GM12874 (cell line): ENCODE results near the gene KCNJ11.

ENCODE experiments used
- TF ChIP-seq, protein P1 (sequence below): IDR thresholded peaks from 2 replicates; pipeline ENCODE4 v1.5.1; 2011; ENCODE audit warnings: low read depth, mild to moderate bottlenecking, control low read depth, low read length, moderate library complexity; ENCODE audit not compliant: insufficient read depth

KCNJ11 gene

DNA sequence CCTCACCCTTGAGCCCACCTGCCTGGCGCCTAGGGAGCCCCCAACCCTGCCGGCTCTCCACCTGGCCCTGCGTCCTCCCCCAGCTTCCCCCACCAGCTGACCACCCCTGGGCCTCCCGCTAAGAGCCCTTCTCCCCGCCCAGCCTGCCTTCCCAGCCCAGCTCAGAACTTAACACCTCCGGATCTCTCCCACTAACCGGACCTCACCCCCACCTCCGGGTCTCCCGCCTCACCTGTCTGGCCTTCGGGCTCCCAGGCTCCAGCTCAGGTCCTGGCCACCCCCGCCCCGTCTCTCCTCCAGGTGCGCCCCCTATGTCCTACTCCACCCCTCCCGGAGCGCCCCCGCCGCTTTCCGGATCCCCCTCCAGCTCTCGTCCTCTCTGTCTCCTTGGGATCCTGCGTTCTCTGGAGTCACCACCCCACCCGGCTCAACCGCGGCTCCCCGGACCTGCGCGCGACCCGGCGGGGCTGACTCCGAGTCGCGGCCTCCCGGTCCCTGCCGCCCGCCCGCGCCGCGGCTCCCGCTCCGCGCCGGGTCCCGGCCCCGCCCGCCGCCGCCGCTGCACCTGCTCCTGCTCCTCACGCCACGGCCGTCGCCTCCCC lies at the start of gene KCNJ11:
TSS of gene KCNJ11 (minus strand) at position 51 of the 602 bp plus-strand sequence. CDS start 568 bp downstream, outside the sequence.
- TF ChIP-seq, protein P1, sequence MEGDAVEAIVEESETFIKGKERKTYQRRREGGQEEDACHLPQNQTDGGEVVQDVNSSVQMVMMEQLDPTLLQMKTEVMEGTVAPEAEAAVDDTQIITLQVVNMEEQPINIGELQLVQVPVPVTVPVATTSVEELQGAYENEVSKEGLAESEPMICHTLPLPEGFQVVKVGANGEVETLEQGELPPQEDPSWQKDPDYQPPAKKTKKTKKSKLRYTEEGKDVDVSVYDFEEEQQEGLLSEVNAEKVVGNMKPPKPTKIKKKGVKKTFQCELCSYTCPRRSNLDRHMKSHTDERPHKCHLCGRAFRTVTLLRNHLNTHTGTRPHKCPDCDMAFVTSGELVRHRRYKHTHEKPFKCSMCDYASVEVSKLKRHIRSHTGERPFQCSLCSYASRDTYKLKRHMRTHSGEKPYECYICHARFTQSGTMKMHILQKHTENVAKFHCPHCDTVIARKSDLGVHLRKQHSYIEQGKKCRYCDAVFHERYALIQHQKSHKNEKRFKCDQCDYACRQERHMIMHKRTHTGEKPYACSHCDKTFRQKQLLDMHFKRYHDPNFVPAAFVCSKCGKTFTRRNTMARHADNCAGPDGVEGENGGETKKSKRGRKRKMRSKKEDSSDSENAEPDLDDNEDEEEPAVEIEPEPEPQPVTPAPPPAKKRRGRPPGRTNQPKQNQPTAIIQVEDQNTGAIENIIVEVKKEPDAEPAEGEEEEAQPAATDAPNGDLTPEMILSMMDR, result no peak

DNA sequence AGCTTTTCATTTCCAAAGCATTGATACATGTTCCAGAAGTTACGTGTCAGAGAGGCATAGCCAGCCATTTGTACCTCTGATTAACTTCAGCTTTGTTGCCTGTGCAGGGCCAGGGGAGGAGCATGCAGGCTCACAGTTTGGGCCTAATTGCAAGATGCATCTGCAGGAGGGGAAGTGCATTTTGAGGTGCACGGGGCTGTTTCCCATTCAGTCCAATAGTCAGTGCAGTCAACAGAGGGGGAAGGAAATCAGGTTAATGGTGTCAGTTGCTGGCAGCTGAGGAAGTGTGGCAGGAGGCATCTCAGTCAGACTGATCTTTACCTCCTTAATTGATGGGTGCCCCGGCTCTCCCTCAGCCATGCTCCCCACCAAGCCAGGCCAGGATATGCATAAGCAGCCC lies 48.9 kb upstream of the KCNJ11 start:
- TF ChIP-seq, protein P1, result no peak

DNA sequence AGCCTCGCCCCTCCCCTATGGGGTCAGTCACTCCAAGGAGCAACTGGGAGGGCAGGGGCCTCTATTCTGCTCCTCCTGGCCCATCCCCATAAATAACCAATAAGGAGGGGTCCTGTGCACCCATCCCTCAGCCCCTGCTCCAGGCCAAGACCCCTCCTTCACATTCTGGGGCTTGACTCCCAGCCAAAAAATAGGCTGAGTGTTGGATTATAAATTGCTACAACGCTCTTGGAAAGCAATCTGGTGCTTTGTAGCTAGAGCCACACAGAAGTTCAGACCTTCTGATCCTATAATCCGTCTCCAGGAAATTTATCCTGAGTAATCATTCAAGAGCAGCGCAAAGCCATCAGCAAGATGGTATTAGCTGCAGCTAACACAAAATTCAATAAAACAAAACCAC lies 45.6 kb upstream of the KCNJ11 start:
- TF ChIP-seq, protein P1, result no peak

DNA sequence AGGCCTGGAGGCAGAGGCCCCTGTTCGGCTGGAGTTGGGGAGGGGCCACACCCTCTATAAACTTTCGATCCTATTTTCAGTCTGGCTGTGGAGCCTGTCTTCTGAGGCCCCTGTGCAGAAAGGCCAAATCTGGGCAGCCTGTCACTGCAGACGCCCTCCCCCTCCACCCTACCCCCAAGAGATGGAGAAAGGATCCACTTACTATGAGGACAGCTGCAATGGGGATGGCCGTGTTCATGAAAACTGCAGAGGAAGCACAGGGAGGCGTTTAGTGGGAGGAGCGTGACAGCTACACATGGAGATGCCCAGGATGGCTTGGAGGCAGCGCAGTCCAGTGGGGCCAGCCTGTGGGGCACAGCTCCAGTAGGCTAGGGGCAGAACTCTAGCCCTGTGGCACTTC lies 43.5 kb upstream of the KCNJ11 start:
- TF ChIP-seq, protein P1, result no peak

DNA sequence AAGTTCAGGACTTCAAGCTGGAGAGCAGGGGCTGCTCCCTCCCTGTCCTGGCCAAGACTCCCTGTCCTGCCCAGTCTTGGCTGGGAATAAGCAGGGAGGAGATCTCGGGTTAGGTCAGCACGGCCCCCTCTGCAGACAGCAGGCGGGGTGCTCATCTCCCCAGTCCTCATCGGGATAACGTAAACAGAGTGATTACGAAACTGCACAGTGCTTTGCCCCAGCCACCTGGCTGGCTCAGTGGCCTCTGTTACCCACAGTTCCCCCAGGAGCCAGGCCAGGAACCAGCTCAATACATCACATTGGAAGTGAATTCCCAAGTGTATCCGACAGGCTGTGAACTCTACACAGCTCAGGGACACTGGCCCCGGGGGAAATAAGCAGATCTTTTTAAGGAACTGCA lies 42.7 kb upstream of the KCNJ11 start:
- TF ChIP-seq, protein P1, result no peak

DNA sequence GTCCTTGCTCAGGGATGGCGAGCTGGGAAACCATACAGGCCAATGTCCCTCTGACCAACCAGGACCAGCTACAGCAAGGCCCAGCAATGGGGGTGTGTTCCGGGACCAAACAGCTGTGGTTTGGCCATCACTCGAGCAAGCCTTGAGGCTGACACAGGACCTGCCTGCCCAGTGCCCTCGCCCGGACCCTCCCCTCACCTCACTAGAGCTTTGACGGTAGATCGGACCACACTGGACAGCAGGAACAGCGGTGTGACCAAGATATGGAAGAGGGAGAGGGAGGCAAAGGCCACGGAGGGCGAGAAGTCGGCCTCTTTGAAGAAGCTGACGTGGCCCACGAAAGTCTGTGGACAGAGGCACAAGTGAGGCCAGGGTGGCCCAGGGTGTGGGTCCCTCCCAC lies 42.2 kb upstream of the KCNJ11 start:
- TF ChIP-seq, protein P1, result no peak

DNA sequence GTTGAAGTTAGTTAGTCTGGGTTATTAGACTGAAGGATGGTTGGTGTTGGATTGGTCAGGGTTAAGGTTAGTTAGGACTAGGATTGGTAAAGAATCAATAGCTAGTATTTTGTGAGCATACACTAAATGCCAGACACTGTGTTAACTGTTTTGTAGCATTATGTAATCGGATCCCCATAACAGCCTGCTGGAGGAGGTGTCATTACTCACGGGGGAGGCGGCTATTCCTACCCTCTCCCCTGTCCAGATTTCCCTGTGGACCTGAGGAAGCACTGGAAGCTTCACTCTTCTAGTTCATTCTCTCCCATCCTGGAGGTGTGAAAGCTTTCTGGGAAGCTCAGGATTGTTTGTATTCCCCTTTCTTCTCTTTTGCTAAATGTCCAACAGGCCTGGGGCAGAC lies 40.5 kb upstream of the KCNJ11 start:
- TF ChIP-seq, protein P1, result no peak
